ENCODE results near the gene IGFBP3.

The IGFBP3 gene

DNA sequence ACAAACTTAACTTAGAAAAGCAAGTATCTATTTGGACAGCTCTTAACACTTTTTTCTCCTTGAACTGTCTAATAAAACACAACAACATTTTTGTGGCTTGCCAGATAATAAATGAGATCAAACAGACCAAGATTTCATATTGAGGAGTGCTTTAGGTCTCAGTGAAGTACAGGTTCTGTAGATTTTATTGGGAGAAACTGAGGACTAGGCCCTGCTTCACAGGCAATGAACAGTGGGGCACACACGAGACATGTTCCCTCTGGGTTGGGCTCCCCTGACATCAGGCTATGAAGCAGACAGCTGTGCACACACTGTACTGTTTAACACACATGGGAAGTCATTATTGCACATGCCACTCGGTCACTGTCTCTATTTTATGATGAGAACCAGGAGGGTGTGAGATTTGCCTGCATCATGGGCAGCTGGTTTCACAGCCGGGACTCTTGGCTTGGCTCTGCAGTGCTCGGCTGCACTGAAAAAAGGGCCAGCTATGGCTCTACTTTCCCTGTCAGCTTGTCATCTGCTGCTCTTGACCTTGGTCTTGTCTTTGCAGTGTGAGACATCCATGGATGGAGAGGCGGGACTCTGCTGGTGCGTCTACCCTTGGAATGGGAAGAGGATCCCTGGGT lies 28.6 kb downstream of the IGFBP3 start:
- no peak for DNase-seq (ENCODE audit: low read depth in 2 of 2, low spot score in 1 of 2)

DNA sequence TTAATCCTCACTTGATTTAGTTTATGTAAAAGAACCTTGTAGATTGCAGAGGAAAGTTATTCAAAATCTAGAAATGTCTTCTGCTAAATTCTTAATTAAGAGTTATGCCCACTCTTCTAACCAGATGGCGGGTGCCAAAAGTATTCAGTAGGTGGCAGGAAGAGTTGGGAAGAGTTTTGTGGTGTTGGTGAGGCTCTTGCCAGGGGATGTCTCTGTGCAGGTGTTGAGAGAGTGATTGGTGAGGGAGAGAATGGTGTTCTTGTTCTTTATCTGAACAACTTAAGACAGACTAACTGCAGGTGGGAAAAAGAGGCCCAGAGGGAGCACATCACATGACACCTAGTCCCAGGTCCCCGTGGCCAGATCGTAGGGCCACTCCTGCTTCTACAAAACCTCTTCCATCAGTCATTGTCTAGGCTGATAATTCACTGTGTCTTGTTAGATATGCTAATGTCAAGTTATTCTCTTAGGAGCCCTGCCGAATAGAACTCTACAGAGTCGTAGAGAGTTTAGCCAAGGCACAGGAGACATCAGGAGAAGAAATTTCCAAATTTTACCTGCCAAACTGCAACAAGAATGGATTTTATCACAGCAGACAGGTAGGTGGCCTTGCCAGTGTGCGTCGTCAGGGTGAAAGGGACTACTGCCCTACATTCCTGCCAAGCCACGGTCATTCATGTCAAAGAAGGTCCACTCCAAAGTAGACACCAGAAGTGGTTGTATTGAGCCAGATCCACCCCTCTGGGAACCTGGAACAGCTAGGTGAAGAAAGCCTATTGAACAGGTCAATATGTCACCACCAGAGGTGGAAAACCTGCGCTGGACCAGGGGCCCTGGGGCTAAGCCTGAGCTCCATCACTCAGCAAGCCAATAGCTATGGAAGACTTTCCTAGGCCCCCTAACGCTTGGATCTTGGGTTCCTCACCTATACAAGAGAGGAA lies 29.3 kb downstream of the IGFBP3 start:
- no peak for DNase-seq (ENCODE audit: low read depth in 2 of 2, low spot score in 1 of 2)

DNA sequence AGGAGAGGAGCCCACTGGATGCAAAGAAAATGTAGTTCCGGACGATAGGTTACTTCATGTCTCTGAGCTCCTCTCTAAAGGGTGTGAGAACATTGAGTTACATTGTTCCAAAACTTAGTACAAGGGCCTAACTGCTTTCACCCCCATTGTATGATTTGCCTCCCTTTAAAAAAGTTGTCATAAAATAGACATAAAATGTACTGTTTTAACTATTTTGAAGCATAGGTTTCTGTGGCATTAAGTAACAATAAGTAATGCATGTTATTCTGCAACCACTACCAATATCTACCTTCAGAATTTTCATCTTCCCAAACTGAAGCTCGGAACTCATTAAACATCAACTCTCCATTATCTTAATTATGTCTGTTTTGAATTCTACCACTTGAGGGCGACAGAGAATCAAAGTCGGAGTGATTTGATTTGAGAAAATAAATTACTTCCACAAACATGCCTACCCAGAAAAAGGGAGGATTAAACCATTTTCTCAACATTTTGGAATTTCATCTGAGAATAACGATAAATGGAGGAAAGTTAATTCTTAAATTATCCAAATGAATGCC lies 30.1 kb downstream of the IGFBP3 start:
- DNase-seq (ENCODE audit: low read depth in 2 of 2, low spot score in 1 of 2), result no peak

DNA sequence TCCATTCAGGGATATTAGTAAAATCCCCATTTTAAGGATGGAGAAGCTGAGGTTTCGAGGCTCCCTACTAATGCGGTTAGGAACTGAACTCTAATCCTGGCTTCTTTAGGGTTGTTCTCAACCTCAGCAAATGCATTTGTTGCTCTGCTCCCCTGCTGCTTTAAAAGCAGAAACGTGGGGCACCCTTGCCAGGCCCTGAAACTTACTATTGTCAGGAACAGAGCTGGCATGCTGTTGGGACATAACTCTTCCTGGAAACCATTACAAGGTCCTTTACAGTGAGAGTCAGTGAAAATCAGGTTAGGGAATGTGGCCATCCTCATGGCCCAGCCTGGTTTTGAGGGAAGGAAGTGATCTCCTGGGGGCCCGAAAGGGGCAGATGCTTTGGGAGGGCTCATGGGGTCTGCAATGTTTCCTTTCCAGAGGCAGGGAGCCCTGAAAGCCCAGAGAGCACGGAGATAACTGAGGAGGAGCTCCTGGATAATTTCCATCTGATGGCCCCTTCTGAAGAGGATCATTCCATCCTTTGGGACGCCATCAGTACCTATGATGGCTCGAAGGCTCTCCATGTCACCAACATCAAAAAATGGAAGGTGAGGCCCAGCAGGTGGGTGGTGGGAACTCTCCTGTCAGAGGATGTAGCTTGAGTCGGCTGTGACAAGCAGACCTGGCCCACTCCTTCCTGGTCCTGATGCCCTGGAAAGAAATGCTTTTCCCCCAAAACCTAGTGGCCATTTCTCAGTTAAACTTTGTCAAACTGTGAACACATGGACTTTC lies 30.8 kb downstream of the IGFBP3 start:
- DNase-seq (ENCODE audit: low read depth in 2 of 2, low spot score in 1 of 2), result no peak

DNA sequence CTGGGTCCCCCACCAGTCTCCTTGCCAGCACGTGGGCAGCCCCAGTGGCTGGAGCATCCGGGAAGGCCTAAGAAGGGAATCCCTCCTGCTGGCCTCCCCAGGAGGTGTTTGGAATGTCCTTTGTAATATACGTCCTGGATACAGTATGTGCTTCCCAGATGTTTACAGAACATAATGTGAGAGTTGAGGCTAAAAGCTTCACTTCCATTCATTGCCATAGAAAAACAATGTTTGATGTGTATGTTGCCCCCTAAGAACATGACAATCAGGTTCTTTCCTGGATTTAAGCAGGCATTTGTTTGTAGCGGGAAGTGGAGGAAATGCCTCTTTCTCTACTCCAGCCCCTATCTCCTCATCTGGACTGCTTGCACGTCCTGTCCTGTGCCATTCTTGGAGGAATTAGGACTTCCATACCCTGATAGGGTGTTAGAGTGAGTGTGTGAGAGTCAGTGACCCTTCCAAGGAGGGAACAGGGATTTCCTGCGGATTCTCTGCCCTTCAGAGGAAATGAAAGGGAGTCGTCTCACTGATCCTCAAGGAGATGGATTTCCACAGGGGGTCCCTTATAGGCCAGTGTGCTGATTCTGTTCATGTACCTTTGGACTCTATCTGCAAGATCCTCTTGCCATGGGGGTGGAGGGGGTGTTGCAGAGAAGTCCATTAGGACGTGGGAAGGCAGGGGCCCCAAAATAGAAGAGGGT lies 31.6 kb downstream of the IGFBP3 start:
- DNase-seq (ENCODE audit: low read depth in 2 of 2, low spot score in 1 of 2), result no peak

DNA sequence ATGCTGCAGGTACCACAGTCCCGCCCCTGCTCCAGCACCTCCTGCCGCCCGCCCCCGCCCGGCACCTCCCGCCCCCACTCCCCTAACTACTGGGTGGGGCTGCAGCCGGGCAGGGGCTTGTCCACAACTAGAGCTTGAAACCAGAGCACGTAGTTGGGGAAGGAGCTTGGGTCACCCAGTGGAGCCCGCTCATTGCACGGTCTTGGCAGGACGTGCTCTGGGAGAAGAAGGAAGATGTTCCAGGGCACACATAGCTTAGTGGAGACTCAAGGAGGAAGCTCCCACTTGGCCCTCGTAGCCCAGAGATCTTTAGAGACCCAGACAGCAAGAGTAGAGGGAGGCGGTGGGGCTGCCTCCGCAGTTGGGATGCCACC lies 32.1 kb downstream of the IGFBP3 start:
- no peak for DNase-seq (ENCODE audit: low read depth in 2 of 2, low spot score in 1 of 2)

DNA sequence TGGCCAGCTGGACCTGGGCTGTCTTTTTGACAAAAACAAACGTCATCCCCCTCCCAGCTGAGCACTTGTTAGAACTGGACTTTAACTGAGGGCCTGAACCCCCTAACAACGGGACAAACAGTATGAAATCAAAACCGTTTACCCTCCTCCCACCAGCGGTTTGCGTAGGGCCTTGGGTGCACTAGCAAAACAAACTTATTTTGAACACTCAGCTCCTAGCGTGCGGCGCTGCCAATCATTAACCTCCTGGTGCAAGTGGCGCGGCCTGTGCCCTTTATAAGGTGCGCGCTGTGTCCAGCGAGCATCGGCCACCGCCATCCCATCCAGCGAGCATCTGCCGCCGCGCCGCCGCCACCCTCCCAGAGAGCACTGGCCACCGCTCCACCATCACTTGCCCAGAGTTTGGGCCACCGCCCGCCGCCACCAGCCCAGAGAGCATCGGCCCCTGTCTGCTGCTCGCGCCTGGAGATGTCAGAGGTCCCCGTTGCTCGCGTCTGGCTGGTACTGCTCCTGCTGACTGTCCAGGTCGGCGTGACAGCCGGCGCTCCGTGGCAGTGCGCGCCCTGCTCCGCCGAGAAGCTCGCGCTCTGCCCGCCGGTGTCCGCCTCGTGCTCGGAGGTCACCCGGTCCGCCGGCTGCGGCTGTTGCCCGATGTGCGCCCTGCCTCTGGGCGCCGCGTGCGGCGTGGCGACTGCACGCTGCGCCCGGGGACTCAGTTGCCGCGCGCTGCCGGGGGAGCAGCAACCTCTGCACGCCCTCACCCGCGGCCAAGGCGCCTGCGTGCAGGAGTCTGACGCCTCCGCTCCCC lies 32.7 kb downstream of the IGFBP3 start, which contains the start of gene IGFBP1:
TSS of gene IGFBP1 (plus strand) at position 304 of the 808 bp plus-strand sequence. CDS start at position 469, 165 bp downstream.
- DNase-seq (ENCODE audit: low read depth in 2 of 2, low spot score in 1 of 2), result no peak

DNA sequence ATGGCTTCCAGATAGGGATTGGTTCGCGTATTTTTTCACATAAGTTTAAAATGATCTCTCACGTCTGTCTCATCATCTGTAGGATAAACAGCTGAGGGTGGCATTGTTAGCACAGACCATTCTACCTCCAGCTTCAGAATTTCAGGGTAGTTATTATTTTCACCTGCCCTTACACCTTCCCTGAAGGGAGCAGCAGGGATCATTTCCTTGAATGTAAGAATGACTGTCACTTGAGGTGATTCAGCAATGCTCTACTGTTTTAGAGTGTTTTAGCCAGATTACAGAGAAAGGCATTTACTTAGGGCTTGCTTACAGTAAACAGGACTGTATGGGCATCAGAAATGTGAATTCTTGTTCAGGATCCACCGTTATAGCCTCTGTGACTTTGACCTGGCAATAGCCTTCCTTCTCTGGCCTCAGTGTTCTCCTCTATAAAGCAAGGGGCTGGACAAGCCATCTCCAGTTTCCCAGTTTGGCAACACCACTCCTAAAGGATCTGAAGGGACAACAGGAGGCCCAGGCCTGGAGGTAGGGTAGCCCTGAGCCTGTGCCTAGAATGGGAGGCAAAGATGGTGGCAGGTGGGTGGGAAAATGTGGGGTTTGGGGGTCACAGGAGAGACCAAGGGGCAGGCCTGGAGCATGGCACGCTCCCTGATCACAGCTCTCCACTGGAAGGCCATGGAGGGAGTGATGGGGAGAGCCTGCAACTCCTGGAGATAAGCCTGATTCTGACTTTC lies 34.0 kb downstream of the IGFBP3 start:
- no peak for DNase-seq (ENCODE audit: low read depth in 2 of 2, low spot score in 1 of 2)

DNA sequence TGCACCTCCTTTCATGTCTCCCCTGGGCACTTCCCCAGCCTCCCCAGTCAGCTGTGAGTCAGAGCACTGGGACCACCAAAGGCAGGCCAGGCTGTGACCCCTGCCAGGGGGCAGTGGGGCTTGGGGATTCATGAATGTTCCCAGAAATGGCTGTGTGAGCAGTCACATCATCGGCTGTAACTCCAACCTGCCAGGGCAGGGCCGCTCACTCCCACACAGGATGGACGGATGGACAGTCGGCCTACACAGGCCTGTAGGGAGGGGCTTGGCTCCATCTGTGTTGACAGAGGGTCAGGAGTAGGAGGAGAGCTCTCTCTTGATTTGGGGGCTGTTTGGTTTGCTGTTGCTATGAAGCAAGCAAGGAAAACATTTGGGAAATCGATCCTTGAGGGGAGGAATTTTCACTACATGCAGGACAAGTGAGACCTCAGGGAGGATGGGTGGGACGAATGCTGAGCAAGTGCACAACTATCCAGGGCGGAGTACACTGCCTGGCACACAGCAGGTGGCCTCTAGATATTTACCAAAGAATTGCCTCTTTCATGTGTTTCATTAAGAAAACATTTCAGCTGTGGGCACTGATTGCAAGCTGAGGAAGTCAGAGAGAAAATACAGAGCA lies 35.7 kb downstream of the IGFBP3 start:
- DNase-seq (ENCODE audit: low read depth in 2 of 2, low spot score in 1 of 2), result no peak

DNA sequence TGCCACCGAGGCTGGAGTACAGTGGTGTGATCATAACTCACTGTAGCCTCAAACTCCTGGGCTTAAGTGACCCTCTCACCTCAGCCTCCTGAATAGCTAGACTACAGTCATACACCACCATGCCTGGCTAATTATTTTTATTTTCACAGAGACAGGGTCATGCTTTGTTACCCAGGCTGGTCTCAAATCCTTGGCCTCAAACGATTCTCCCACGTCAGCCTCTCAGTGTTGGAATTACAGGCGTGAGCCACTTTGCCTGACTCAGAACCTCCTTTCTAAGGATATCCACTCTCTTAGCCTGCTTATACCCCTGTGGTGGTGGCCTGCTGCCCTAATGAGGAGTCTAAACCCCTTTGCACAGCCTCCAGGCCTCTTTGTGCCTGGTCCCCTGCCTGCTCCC lies 36.9 kb downstream of the IGFBP3 start:
- DNase-seq (ENCODE audit: low read depth in 2 of 2, low spot score in 1 of 2), result no peak

DNA sequence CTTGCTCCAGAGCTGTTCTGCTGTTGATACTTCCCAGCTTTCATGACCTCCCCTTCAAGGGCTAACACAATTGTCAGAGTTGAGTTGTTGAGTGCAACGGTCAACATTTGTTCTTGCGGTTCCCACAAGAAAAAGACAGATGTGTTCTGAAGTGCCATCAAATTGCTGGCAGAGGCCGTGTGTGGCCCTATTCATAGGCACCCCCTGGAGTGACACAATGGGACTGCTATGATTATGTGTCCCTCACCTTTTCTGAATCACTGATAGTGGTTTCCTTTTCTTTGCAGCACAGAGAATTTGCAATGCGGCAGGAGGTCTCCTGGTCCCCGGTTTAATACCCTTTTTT lies 38.6 kb downstream of the IGFBP3 start:
- DNase-seq (ENCODE audit: low read depth in 2 of 2, low spot score in 1 of 2), result no peak

DNA sequence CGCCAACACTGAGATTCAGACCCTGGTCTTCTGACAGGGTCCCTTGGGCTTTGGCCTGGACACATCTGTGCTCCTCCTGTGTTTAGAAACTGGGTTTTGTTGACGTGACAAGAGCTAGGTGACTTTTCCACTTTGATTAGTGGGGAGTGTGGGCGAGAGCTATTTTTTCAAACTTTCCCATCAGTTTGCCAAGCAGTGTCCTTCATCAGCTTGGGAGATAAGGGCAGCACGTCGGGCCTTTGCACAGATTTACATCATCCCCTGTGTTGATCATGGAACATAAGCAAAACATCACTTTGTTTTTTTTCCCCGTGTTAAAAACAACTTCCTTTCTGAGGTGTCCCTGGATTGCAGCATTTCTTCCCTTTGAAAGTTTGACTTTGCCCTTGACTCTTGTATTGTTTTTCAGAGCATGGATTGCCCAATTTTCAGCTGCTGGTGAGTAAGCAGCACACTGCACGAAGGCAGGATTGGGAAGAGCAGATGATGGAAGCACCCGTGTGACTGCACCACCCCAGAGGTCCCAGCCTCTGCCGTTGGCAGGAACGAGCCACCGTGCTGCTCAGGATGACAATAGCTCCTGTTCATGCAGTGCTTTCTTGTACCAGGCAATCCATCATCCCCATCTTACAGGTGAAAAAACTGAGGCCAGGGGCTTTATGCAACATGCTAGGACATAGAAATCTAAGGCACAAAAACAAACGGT lies 39.2 kb downstream of the IGFBP3 start:
- no peak for DNase-seq (ENCODE audit: low read depth in 2 of 2, low spot score in 1 of 2)

DNA sequence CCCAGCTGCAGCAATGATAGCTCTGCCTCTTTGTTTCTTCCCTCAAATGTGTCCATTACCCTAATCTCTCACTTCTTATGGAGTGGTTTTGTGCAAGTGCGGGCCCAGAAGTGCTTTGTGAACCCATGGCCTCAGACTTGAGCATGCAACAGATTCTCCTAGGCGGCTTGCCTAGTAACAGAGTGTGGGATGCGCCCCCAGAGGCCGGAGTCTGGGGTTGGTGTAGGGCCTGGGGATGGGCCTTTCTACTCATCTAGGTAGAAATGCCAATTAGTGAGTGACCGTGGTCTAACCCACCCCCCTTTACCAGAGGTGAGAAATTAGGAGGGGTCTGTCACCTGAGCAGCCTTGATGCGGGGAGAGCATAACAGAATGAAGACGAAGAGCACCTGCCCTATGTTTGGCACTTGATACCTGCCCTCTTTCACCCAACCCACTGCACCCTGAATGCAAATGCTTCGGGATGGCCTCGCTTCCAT lies 39.8 kb downstream of the IGFBP3 start:
- DNase-seq (ENCODE audit: low read depth in 2 of 2, low spot score in 1 of 2), result no peak

DNA sequence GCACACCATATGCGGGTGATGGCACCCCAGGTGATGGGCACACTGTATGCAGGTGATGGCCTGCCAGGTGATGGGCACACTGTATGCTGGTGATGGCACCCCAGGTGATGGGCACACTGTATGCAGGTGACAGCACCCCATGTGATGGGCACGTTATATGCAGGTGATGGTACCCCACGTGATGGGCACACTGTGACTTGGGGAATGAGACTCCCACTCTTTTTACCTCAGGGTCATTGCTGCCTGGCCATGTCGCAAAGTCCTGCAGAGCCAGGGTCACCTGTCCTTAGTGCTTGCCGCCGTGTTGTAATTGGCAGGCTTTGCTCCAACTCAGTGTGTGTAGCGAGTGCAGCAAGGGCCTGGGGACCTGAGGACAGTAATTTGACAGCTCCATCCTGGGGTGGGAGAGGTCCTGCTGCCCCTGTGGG lies 40.6 kb downstream of the IGFBP3 start:
- DNase-seq (ENCODE audit: low read depth in 2 of 2, low spot score in 1 of 2), result no peak

DNA sequence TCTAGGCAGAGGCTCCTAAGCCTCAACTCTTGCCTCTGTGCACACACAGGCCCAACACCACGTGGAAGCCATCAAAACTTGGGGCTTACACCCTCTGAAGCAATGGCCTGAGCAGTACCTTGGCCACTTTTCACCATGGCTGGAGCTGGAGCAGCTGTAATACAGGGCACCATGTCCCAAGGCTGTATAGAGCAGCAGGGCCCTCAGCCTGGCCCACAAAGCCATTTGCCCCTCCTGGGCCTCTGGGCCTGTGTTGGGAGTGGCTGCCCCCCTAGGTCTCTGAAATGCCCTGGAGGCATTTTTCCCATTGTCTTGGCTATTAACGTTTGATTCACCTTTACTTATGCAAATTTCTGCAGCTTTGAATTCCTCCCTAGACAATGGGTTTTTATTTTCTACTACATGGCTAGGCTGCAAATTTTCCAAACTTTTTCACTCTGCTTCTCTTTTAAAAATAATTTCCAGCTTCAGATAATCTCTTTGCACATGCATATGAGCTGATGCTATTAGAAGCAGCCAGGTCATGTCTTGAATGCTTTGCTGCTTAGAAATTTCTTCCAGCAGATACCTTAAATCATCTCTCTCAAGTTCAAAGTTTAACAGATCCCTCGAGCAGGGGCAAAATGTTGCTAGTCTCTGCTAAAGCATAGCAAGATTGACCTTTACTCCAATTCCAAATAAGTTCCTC lies 42.5 kb downstream of the IGFBP3 start:
- DNase-seq (ENCODE audit: low read depth in 2 of 2, low spot score in 1 of 2), result no peak

DNA sequence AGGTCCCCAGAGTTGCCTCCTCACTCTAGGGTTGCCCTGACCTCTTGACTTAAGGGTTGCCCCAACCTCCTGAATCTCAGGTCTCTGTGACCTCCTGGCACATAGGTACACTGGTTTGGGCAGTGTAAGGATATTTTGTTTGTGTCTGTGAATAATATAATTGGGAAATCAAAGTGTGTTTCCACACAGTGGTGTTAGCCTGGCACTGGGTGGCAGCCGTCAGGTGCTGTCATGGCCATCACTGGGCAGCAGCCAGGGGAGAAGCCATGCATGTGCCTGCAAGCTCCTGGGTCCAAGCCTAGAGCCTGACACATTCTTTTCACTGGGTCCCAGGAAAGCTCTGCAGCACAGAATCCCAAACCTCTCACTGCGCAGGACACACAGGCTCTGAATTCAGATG lies 44.6 kb downstream of the IGFBP3 start:
- DNase-seq (ENCODE audit: low read depth in 2 of 2, low spot score in 1 of 2), result no peak

DNA sequence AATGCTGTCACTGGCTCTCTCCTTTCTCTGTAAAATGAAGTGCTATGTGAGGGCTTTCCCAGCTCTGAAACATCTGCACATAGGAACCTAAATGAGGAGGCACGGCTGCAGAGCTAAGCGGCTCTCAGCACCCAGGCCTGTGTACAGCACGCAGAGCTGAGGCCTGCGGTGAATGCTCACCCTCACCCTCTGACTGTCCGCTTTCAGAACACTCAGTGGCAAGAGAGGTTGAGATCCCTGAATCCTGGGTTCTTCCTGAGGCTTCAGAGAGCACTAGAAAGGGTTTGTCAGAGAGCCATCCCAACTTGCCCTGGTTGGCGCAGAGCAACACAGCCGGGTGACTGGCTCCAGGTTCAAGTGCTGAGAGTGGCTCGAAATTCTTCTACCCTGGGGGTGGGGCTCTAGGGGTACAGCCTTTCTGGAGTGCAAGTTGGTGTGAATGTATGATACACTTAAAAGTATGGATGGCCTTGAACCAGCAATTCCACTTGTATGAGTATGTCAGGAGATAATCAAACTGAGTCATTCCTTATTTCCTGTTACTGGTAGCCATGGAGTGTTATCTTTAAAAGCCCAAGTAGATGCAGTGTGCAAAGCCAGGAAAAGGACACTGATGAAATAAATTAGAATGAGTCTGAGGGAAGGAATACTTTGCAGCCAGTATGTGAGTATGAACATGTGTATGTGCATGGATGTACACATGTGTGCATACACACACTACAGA lies 46.5 kb downstream of the IGFBP3 start:
- no peak for DNase-seq (ENCODE audit: low read depth in 2 of 2, low spot score in 1 of 2)

Measured in stimulated activated CD8-positive, alpha-beta memory T cell treated with anti-CD3 and anti-CD28 coated beads, Interleukin-4, amount 100 ng/mL, for 4 hours (primary cell).